ENCODE data around the gene CAPS2. TPM values are rescaled to one million over a fixed set of nuclear protein-coding genes. Genes with fewer than 3 reads are reported as not detected.

CAPS2 gene
- total and polyA plus RNA-seq, 9 of the 15 experiments (the other 6 are each of a cell fraction or from before 2014, with no cell fraction given), result 0.10 to 0.82 (median 0.47) TPM; not detected in 1

DNA sequence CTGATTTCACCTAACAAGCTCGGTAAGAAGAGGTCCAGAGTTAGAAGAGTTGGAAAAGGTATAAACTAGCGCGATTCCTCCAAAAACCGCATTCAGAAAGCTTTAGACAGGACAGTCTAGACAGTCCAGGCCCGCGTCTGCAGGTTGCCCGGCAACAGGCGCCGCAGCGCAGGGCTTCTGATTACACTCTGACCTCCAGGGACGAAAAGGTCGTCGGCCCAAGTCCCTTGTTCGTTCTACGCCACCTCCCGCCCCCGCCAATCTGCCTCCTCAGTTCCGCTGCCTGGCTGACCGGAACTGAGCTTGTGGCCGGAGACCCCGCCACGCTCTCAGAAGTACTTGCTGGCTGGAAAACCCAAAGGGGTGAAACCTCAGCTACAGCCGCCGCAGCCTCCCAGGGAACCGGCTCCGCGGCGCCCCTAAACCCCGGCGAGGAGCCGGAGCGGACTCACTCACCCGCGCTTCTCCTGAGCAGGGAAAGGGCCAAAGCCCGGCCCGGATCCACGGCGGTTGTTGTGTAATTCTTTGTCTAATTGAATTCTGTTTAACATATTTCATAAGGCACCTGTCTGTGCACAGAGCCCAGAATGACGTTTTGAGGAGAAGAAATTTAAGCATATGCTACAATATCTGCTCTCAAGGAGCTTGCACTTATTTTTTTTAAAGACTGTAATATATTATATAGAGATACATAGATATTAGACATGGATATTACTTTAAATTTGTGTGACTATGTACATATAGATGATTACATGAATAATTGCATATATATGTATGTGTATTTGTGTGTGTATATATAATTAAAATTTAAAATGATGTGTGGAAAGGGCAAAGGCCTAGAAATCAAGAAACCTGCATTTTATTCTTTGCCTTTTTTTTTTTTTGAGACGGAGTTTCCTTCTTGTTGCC is at the start of gene CAPS2 (continued):
- TF ChIP-seq MIER1 (IDR thresholded peaks at IDR 0.05; ENCODE audit: low read depth), result no peak
- no peak for TF ChIP-seq NR1H2 (CRISPR knock-in tag; IDR thresholded peaks at IDR 0.05)
- no peak for TF ChIP-seq MCM3 (IDR thresholded peaks at IDR 0.05)
- TF ChIP-seq, protein P1, sequence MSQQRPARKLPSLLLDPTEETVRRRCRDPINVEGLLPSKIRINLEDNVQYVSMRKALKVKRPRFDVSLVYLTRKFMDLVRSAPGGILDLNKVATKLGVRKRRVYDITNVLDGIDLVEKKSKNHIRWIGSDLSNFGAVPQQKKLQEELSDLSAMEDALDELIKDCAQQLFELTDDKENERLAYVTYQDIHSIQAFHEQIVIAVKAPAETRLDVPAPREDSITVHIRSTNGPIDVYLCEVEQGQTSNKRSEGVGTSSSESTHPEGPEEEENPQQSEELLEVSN (IDR thresholded peaks at IDR 0.05; ENCODE audit: borderline replicate concordance in 1 of 2, extremely low read depth in 1 of 2, insufficient read depth in 1 of 2, insufficient read length in 1 of 2, low read depth in 1 of 2, low read length in 1 of 2, poor library complexity in 1 of 2, severe bottlenecking in 1 of 2), result peak; percentile 26 to 30
- TF ChIP-seq, protein P2, sequence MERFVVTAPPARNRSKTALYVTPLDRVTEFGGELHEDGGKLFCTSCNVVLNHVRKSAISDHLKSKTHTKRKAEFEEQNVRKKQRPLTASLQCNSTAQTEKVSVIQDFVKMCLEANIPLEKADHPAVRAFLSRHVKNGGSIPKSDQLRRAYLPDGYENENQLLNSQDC (CRISPR knock-in tag; IDR thresholded peaks at IDR 0.05), result no peak
- TF ChIP-seq CHD1 (IDR thresholded peaks at IDR 0.05; ENCODE audit: low read length), result no peak
- no peak for TF ChIP-seq FOXJ3 (CRISPR knock-in tag; IDR thresholded peaks at IDR 0.05)
- TF ChIP-seq GTF2F1 (IDR thresholded peaks at IDR 0.05; ENCODE audit: low read depth, low read length), result no peak
- TF ChIP-seq FOXA1 (IDR thresholded peaks at IDR 0.05; ENCODE audit: borderline replicate concordance), result no peak
- 0 out of 2 replicates have a peak, but pooled peaks have one; percentile 30 for TF ChIP-seq HES1 (IDR thresholded peaks at IDR 0.05; ENCODE audit: low read depth)
- TF ChIP-seq CEBPG (CRISPR knock-in tag; IDR thresholded peaks at IDR 0.05), result peak; percentile 82
- peak; percentile 84 to 95 for TF ChIP-seq CEBPG (tag; conservative IDR thresholded peaks at IDR 0.05 in 1 of 2, IDR thresholded peaks at IDR 0.05 in 1 of 2)
- no peak for TF ChIP-seq SAFB2 (IDR thresholded peaks at IDR 0.05; ENCODE audit: borderline replicate concordance, low read depth, low read length, severe bottlenecking)
- no peak for TF ChIP-seq ZNF583 (CRISPR knock-in tag; IDR thresholded peaks at IDR 0.05)
- TF ChIP-seq MXD1 (CRISPR knock-in tag; IDR thresholded peaks at IDR 0.05; ENCODE audit: borderline replicate concordance, poor library complexity, severe bottlenecking), result no peak
- no peak for TF ChIP-seq PHTF2 (CRISPR knock-in tag; IDR thresholded peaks at IDR 0.05)
- TF ChIP-seq ZBTB26 (CRISPR knock-in tag; IDR thresholded peaks at IDR 0.05), result no peak
- no peak for TF ChIP-seq NR2F6 (CRISPR knock-in tag; IDR thresholded peaks at IDR 0.05)
- TF ChIP-seq RBM22 (IDR thresholded peaks at IDR 0.05; ENCODE audit: low read depth, low read length, poor library complexity, severe bottlenecking), result peak; percentile 44
- TF ChIP-seq E2F8 (IDR thresholded peaks at IDR 0.05; ENCODE audit: low read depth, partially characterized antibody), result peak; percentile 52
- no peak for TF ChIP-seq MAFF (IDR thresholded peaks at IDR 0.05; ENCODE audit: low read length)
